ENCODE results near the gene RNU6-9. TPM values are rescaled to one million over a fixed set of nuclear protein-coding genes. Genes with fewer than 3 reads are reported as not detected.

RNU6-9 gene
- total and polyA plus RNA-seq, 2 of the 13 experiments (the other 11 are each of a cell fraction or from before 2014, with no cell fraction given) = under 0.01 TPM; not detected in 1

DNA sequence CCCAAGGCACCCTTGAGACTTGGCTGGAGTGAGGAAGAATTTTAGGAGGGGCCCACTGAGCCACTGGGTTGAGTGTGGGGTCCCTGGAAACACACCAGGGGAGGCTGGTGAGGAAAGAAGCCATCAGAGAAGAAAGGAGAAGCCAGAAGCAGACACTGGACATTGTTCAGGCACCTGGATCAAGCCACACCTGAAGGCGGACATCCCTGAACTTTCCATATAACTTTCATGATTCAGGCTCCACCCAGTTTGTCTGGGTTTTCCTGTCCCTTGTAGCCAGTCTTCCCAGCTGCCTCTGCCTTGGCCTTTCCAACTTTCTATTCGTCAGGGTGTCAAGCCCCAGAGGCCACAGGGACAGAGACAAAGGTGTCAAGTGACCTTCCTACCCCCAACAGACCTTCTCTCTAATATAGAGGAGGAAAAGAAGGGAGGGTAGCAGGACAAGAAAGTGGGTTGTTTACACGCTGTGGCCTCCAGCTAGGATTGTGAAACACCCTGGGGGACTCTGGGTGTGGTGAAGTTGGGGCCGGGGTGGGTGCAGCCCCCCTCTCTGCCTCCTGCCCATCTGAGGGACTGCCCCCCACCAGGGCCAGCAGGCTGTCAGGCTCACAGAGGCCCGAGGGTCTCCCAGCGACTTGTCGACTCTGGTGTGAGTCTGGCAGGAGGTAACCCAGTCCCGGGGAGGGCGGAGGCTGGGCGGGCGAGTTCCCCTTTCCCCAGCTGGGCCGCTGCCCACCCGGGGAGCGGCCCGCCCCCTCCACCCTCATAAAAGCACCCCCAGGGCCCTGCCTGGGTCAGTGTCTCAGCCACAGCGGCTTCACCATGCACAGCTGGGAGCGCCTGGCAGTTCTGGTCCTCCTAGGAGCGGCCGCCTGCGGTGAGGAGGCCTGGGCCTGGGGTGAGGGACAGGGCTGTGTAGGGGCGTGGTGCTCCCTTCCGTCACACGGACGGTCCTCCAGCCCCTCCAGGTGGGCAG is 34.1 kb upstream of the RNU6-9 start, which contains the start of gene CFD (continued):
- 0 out of 2 replicates have a peak, but pooled peaks have one; percentile 23 for TF ChIP-seq ZNF605 (CRISPR knock-in tag; IDR thresholded peaks at IDR 0.05)
- TF ChIP-seq SP1 (IDR thresholded peaks at IDR 0.05) = no peak
- TF ChIP-seq SP1 (CRISPR knock-in tag; IDR thresholded peaks at IDR 0.05) = peak; percentile 38; the same call in 1 of the 2 replicates
- TF ChIP-seq, protein P1, sequence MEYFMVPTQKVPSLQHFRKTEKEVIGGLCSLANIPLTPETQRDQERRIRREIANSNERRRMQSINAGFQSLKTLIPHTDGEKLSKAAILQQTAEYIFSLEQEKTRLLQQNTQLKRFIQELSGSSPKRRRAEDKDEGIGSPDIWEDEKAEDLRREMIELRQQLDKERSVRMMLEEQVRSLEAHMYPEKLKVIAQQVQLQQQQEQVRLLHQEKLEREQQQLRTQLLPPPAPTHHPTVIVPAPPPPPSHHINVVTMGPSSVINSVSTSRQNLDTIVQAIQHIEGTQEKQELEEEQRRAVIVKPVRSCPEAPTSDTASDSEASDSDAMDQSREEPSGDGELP (IDR thresholded peaks at IDR 0.05; ENCODE audit: borderline replicate concordance, low read depth) = 0 out of 2 replicates have a peak, but pooled peaks have one; percentile 32
- TF ChIP-seq ADNP (CRISPR knock-in tag; IDR thresholded peaks at IDR 0.05) = 0 out of 2 replicates have a peak, but pooled peaks have one; percentile 25
- TF ChIP-seq, protein P2, sequence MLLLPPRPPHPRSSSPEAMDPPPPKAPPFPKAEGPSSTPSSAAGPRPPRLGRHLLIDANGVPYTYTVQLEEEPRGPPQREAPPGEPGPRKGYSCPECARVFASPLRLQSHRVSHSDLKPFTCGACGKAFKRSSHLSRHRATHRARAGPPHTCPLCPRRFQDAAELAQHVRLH (CRISPR knock-in tag; IDR thresholded peaks at IDR 0.05; ENCODE audit: borderline replicate concordance, low read depth) = no peak
- peak; percentile 48; the same call in 1 of the 2 replicates for TF ChIP-seq ZNF619 (CRISPR knock-in tag; IDR thresholded peaks at IDR 0.05)
- TF ChIP-seq ZFY (CRISPR knock-in tag; IDR thresholded peaks at IDR 0.05) = peak; percentile 42; the same call in 1 of the 2 replicates
- TF ChIP-seq ZNF501 (CRISPR knock-in tag; IDR thresholded peaks at IDR 0.05) = 0 out of 2 replicates have a peak, but pooled peaks have one; percentile 13
- TF ChIP-seq, protein P3, sequence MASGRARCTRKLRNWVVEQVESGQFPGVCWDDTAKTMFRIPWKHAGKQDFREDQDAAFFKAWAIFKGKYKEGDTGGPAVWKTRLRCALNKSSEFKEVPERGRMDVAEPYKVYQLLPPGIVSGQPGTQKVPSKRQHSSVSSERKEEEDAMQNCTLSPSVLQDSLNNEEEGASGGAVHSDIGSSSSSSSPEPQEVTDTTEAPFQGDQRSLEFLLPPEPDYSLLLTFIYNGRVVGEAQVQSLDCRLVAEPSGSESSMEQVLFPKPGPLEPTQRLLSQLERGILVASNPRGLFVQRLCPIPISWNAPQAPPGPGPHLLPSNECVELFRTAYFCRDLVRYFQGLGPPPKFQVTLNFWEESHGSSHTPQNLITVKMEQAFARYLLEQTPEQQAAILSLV (CRISPR knock-in tag; IDR thresholded peaks at IDR 0.05; ENCODE audit: borderline replicate concordance) = 0 out of 2 replicates have a peak, but pooled peaks have one; percentile 30
- peak; percentile 55; the same call in 1 of the 2 replicates for TF ChIP-seq ZMYM3 (CRISPR knock-in tag; IDR thresholded peaks at IDR 0.05)
- TF ChIP-seq, protein P4, sequence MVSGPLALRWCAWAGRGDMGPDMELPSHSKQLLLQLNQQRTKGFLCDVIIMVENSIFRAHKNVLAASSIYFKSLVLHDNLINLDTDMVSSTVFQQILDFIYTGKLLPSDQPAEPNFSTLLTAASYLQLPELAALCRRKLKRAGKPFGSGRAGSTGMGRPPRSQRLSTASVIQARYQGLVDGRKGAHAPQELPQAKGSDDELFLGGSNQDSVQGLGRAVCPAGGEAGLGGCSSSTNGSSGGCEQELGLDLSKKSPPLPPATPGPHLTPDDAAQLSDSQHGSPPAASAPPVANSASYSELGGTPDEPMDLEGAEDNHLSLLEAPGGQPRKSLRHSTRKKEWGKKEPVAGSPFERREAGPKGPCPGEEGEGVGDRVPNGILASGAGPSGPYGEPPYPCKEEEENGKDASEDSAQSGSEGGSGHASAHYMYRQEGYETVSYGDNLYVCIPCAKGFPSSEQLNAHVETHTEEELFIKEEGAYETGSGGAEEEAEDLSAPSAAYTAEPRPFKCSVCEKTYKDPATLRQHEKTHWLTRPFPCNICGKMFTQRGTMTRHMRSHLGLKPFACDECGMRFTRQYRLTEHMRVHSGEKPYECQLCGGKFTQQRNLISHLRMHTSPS (CRISPR knock-in tag; IDR thresholded peaks at IDR 0.05; ENCODE audit: low read depth) = no peak
- peak; percentile 58 for TF ChIP-seq CEBPG (CRISPR knock-in tag; IDR thresholded peaks at IDR 0.05)
- 0 out of 2 replicates have a peak, but pooled peaks have one; percentile 16 for TF ChIP-seq KDM5B (CRISPR knock-in tag; IDR thresholded peaks at IDR 0.05; ENCODE audit: borderline replicate concordance)
- TF ChIP-seq FOXA3 (CRISPR knock-in tag; IDR thresholded peaks at IDR 0.05) = peak; percentile 67
- TF ChIP-seq, protein P5, sequence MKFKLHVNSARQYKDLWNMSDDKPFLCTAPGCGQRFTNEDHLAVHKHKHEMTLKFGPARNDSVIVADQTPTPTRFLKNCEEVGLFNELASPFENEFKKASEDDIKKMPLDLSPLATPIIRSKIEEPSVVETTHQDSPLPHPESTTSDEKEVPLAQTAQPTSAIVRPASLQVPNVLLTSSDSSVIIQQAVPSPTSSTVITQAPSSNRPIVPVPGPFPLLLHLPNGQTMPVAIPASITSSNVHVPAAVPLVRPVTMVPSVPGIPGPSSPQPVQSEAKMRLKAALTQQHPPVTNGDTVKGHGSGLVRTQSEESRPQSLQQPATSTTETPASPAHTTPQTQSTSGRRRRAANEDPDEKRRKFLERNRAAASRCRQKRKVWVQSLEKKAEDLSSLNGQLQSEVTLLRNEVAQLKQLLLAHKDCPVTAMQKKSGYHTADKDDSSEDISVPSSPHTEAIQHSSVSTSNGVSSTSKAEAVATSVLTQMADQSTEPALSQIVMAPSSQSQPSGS (CRISPR knock-in tag; IDR thresholded peaks at IDR 0.05) = no peak
- TF ChIP-seq CEBPB (IDR thresholded peaks at IDR 0.05; ENCODE audit: borderline replicate concordance, low read depth, low read length) = peak; percentile 67

Measured in HepG2 (cell line).